Stimulated activated CD4-positive, alpha-beta T cell treated with anti-CD3 and anti-CD28 coated beads, TNF-alpha, amount 100 ng/mL, for 4 hours (primary cell): ENCODE measurements around the gene MED8.
A peak's percentile ranks its signal among the peaks of the same experiment; 100 is the strongest.
"Not testable (repeated sequence)": the region's sequence is repeated elsewhere in the genome, so short reads cannot be mapped to it uniquely, and the experiment has no call there.

Source experiments
- DNase-seq, 3 experiments: peaks; one replicate each; pipeline ENCODE4 v3.0.0-alpha.2; 2020; ENCODE audit warnings: low read depth in 3 of 3

The MED8 gene

GRCh38 chr1:43383449-43383848 lies 6.2 kb downstream of the MED8 start:
- DNase-seq = no peak

GRCh38 chr1:43382027-43382779 lies 7.4 kb downstream of the MED8 start:
- DNase-seq = no peak

- no peak for DNase-seq
Measured at GRCh38 chr1:43381612-43382011, 8.0 kb downstream of the MED8 start.

- DNase-seq = no peak
Measured at GRCh38 chr1:43379476-43379875, 10.1 kb downstream of the MED8 start.

GRCh38 chr1:43377831-43378230 lies 11.8 kb downstream of the MED8 start:
- no peak for DNase-seq

- DNase-seq = no peak
Measured at GRCh38 chr1:43376723-43377235, 12.8 kb downstream of the MED8 start.

- no peak for DNase-seq
Measured at GRCh38 chr1:43373066-43373940, 16.3 kb downstream of the MED8 start.

- no peak for DNase-seq
Measured at GRCh38 chr1:43372172-43372571, 17.4 kb downstream of the MED8 start.

GRCh38 chr1:43370564-43370963 lies 19.0 kb downstream of the MED8 start:
- no peak for DNase-seq

GRCh38 chr1:43369779-43370178 lies 19.8 kb downstream of the MED8 start:
- not testable (repeated sequence) for DNase-seq

- no peak for DNase-seq
Measured at GRCh38 chr1:43368646-43369020, 21.0 kb downstream of the MED8 start.

- DNase-seq = peak; percentile 63 to 91 (median 68)
Measured at GRCh38 chr1:43367904-43368645, 21.5 kb downstream of the MED8 start, which contains the start of gene ELOVL1. Gene ELOVL1, minus strand, starts transcription at chr1:43368011. Its CDS starts 2,402 bp downstream, at chr1:43365609.

- peak in 2 of 3 experiments; percentile 20 to 22 for DNase-seq
Measured at GRCh38 chr1:43367026-43367903, 22.3 kb downstream of the MED8 start.

GRCh38 chr1:43366601-43367025 lies 23.0 kb downstream of the MED8 start:
- no peak for DNase-seq

GRCh38 chr1:43366179-43366578 lies 23.4 kb downstream of the MED8 start:
- no peak for DNase-seq

GRCh38 chr1:43365678-43366077 lies 23.9 kb downstream of the MED8 start:
- DNase-seq = no peak

GRCh38 chr1:43363935-43364525 lies 25.6 kb downstream of the MED8 start:
- no peak for DNase-seq

- DNase-seq = no peak
Measured at GRCh38 chr1:43363283-43363934, 26.2 kb downstream of the MED8 start.

- no peak for DNase-seq
Measured at GRCh38 chr1:43360616-43361015, 29.0 kb downstream of the MED8 start.

GRCh38 chr1:43359696-43360095 lies 29.9 kb downstream of the MED8 start:
- no peak for DNase-seq
